ENCODE data around the gene MS4A15.
"Not testable (repeated sequence)": the region's sequence is repeated elsewhere in the genome, so short reads cannot be mapped to it uniquely, and the experiment has no call there.

The MS4A15 gene

GRCh38 chr11:60809249-60809648, 52.6 kb downstream of the MS4A15 start:
- DNase-seq (ENCODE audit: low read depth), result no peak

- no peak for DNase-seq (ENCODE audit: low read depth)
Measured at GRCh38 chr11:60809691-60810090, 53.0 kb downstream of the MS4A15 start.

GRCh38 chr11:60810151-60810550, 53.5 kb downstream of the MS4A15 start:
- no peak for DNase-seq (ENCODE audit: low read depth)

GRCh38 chr11:60810569-60810968, 53.9 kb downstream of the MS4A15 start:
- DNase-seq (ENCODE audit: low read depth), result no peak

- DNase-seq (ENCODE audit: low read depth), result no peak
Measured at GRCh38 chr11:60813324-60813723, 56.7 kb downstream of the MS4A15 start.

GRCh38 chr11:60814112-60814511, 57.4 kb downstream of the MS4A15 start:
- no peak for DNase-seq (ENCODE audit: low read depth)

GRCh38 chr11:60816590-60817157, 60.0 kb downstream of the MS4A15 start:
- DNase-seq (ENCODE audit: low read depth), result no peak

GRCh38 chr11:60818057-60818456, 61.4 kb downstream of the MS4A15 start:
- DNase-seq (ENCODE audit: low read depth), result no peak

- DNase-seq (ENCODE audit: low read depth), result no peak
Measured at GRCh38 chr11:60821827-60822599, 65.3 kb downstream of the MS4A15 start.

GRCh38 chr11:60823745-60824306, 67.2 kb downstream of the MS4A15 start:
- not testable (repeated sequence) for DNase-seq (ENCODE audit: low read depth)

GRCh38 chr11:60825118-60825517, 68.5 kb downstream of the MS4A15 start:
- DNase-seq (ENCODE audit: low read depth), result no peak

GRCh38 chr11:60825790-60826189, 69.1 kb downstream of the MS4A15 start:
- DNase-seq (ENCODE audit: low read depth), result no peak

All from T-helper 22 cell (primary cell).